ENCODE data around the gene ZBTB20. TPM values are rescaled to one million over a fixed set of nuclear protein-coding genes. Genes with fewer than 3 reads are reported as not detected.

The ZBTB20 gene
- total and polyA plus RNA-seq, 2 of the 4 experiments (the other 2 are of a cell fraction) = 0.75 to 14.7 TPM

DNA sequence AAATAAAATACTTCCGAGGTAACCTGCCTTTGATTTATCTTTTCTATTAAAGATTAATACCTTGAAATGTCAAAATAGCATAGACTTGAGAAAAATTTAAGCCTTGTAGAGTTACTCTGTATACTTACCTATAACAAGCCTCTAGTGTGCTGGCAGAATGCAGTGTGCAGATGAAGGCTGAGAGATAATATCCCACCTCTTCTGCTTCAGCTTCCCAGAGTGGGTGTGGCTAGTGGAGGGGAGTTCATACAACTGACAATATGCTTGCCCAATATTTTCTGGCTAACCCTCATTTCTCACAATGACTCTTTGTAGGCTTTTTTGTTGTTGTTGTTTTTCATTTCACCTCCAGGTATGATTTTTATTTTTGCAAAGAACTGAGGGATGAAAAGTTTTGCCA is 15.7 kb upstream of the ZBTB20 start:
- H2BK120ac ChIP-seq (ENCODE audit: low read depth, low read length) = no peak overlapping the region
- no peak overlapping the region for H3K4ac ChIP-seq (ENCODE audit: low read depth, low read length)
- no peak overlapping the region for H2BK20ac ChIP-seq (ENCODE audit: low read depth, low read length)
- H4K5ac ChIP-seq (ENCODE audit: low read depth, low read length) = no peak overlapping the region
- BruUV-seq (replicated peaks) = no TSS peak
- no peaks in the 10 kb centered on the region; the same call in 1 of the 2 replicates for H3K4me1 ChIP-seq (ENCODE audit: control insufficient read depth, insufficient read depth, low read length)
- POLR2A ChIA-PET (ENCODE audit: unreplicated experiment) = no interaction called here
- H3K9ac ChIP-seq (ENCODE audit: low read depth, low read length) = no peak overlapping the region
- no peaks in the 10 kb centered on the region for H3K9me1 ChIP-seq (ENCODE audit: insufficient read depth, low read length)
- dilution Hi-C loops (cut with HindIII; ENCODE audit: low sequenced_read_pairs, unreplicated experiment) (no loop called here), intact Hi-C loops (cut with micrococcal nuclease) (no loop called here), in situ Hi-C loops (cut with MboI; ENCODE audit: low sequenced_read_pairs) (loop anchor here (10.0 kb wide), 1 partner anchor 328 kb away; no protein-coding TSS in a partner anchor)
- H3K4me2 ChIP-seq (ENCODE audit: low read depth, low read length) = no peak overlapping the region
- DNase-seq = no peak
- H3K18ac ChIP-seq (ENCODE audit: low read depth, low read length) = no peak overlapping the region
- H2AK5ac ChIP-seq (ENCODE audit: low read depth, low read length) = no peak overlapping the region
- peaks cover 4% of the 10 kb centered on the region; the same call in 1 of the 2 replicates for H3K9me3 ChIP-seq (ENCODE audit: control insufficient read depth, insufficient read depth, low read length)
- H3K56ac ChIP-seq (ENCODE audit: extremely low read depth, insufficient read depth, low read length) = no peak overlapping the region
- no peak overlapping the region for H2BK5ac ChIP-seq (ENCODE audit: low read depth, low read length, poor library complexity, severe bottlenecking)
- H3K79me1 ChIP-seq (ENCODE audit: low read depth in 1 of 2, low read length in 2 of 2) = no peaks in the 10 kb centered on the region
- no peaks in the 10 kb centered on the region for H4K20me1 ChIP-seq (ENCODE audit: insufficient read depth, low read length)
- CTCF ChIA-PET = no interaction called here
- no peak overlapping the region for H4K91ac ChIP-seq (ENCODE audit: insufficient read depth, low read depth, low read length)
- ATAC-seq (ENCODE audit: low read depth) = no peak
- WGBS, 2 experiments (ENCODE audit: extremely low coverage in 2 of 2, insufficient read length in 1 of 2) = no CpG with 5 or more reads among the region's 1 CpG
- no peak for TF ChIP-seq MAZ (IDR thresholded peaks at IDR 0.05; ENCODE audit: borderline replicate concordance, low read depth, low read length)
- TF ChIP-seq MAFK (IDR thresholded peaks at IDR 0.05; ENCODE audit: low read depth, low read length) = no peak
- TF ChIP-seq, protein P1, sequence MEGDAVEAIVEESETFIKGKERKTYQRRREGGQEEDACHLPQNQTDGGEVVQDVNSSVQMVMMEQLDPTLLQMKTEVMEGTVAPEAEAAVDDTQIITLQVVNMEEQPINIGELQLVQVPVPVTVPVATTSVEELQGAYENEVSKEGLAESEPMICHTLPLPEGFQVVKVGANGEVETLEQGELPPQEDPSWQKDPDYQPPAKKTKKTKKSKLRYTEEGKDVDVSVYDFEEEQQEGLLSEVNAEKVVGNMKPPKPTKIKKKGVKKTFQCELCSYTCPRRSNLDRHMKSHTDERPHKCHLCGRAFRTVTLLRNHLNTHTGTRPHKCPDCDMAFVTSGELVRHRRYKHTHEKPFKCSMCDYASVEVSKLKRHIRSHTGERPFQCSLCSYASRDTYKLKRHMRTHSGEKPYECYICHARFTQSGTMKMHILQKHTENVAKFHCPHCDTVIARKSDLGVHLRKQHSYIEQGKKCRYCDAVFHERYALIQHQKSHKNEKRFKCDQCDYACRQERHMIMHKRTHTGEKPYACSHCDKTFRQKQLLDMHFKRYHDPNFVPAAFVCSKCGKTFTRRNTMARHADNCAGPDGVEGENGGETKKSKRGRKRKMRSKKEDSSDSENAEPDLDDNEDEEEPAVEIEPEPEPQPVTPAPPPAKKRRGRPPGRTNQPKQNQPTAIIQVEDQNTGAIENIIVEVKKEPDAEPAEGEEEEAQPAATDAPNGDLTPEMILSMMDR (conservative IDR thresholded peaks at IDR 0.05; ENCODE audit: low read depth, low read length) = no peak
- TF ChIP-seq BHLHE40 (IDR thresholded peaks at IDR 0.05; ENCODE audit: low read depth, low read length) = no peak
- no peak overlapping the region for H3K27ac ChIP-seq (ENCODE audit: insufficient read depth, low read length)
- H2BK15ac ChIP-seq (ENCODE audit: low read depth, low read length) = no peak overlapping the region
- no peak overlapping the region for H3K4me3 ChIP-seq (ENCODE audit: insufficient read depth, low read depth, low read length)
- no peak overlapping the region for H4K8ac ChIP-seq (ENCODE audit: low read depth in 2 of 2, low read length in 2 of 2)
- H3K14ac ChIP-seq (replicated peaks; ENCODE audit: low read depth, low read length) = no peak overlapping the region
- H3K36me3 ChIP-seq (ENCODE audit: control insufficient read depth, insufficient read depth, low read length) = no peaks in the 10 kb centered on the region
- no peak overlapping the region for H2AK9ac ChIP-seq (replicated peaks; ENCODE audit: low read depth, low read length, poor library complexity)
- H3K27me3 ChIP-seq (ENCODE audit: control insufficient read depth, insufficient read depth, low read length) = no peaks in the 10 kb centered on the region
- no peak overlapping the region for H3K23ac ChIP-seq (ENCODE audit: low read depth, low read length)
- no peak overlapping the region for H2AFZ ChIP-seq (replicated peaks; ENCODE audit: low read length, poor library complexity)

Measured in IMR-90 (cell line).